HUDEP-2 (cell line): ENCODE data around the gene MSX2.
A peak's percentile ranks its signal among the peaks of the same experiment; 100 is the strongest.

ENCODE experiments used
- DNase-seq, 76 experiments: peaks; one replicate each; lab custom pipeline; 2025; ENCODE audit not compliant: unreplicated experiment in 76 of 76; lab: John Stamatoyannopoulos, UW

MSX2 gene

GRCh38 chr5:174724484-174725260 lies at the start of gene MSX2:
Gene MSX2, plus strand, starts transcription at chr5:174724582. Its CDS starts 78 bp downstream, at chr5:174724660.
- DNase-seq = peak in 1 of 76 experiments; percentile 2

DNA sequence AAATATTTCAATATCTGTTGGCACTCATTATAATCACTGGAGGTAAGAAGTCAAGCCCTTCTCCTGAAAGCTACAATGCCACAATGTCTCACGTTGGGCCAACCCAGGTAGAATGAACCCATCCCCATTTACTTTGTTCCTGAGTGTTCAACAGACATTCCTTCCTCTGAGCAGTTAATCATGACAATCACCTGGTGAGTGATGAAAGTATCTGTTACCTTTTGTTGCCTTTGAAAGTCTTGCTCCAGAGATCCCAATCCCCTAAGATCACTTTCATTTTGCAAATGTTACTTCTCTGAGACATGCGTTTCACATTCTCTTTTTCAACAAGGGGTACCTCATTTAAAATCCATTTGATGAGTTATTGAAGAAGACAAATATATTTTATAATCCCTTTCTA lies 49.3 kb upstream of the MSX2 start:
- no peak for DNase-seq

- no peak for DNase-seq
Measured at GRCh38 chr5:174675916-174676315, 48.5 kb upstream of the MSX2 start.

- DNase-seq = no peak
Measured at GRCh38 chr5:174678107-174678506, 46.3 kb upstream of the MSX2 start.

- no peak for DNase-seq
Measured at GRCh38 chr5:174680901-174681565, 43.3 kb upstream of the MSX2 start.

GRCh38 chr5:174687503-174687902 lies 36.9 kb upstream of the MSX2 start:
- DNase-seq = no peak

DNA sequence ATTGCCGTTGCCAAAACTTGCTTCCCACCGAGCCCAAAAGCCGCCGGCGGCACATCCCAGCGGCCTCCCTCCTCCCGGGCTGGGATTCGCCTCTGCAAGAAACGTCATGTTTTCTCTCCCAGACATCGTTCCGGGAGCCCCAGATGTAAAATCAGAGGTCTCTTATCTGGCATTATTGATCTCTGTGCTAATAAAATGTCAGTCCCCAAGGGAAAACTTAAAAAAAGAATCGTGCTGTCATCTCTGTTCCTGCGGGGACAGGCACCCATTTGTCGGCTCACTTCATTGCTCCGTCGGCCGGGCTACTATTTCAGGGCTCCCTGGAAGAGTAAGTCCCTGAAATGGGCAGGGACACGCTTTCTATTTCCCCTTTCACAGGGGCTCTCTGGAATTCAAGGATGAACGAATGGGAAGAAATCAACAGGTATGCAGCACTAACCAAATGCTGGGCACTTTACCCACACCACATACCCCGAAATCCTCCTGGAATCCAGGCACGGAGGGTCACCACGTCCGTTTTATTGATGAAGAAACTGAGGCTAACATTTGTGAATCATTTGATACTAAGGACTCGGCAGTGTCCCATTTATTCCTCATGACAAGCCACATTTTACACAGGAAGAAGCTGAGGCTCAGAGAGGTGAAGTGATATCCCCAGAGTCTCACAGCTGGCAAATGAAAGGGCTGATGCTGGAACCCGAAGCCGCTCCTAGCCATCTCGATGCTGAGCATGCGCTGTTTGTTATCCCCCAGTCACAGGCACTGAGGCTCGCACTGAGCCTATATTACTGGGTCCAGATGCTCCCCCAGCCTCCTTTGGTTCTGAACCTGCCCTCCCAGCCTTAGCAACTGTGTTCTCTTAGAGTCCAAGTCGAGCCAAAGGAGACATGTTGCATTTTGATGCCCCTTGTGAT lies 35.7 kb upstream of the MSX2 start:
- no peak for DNase-seq

DNA sequence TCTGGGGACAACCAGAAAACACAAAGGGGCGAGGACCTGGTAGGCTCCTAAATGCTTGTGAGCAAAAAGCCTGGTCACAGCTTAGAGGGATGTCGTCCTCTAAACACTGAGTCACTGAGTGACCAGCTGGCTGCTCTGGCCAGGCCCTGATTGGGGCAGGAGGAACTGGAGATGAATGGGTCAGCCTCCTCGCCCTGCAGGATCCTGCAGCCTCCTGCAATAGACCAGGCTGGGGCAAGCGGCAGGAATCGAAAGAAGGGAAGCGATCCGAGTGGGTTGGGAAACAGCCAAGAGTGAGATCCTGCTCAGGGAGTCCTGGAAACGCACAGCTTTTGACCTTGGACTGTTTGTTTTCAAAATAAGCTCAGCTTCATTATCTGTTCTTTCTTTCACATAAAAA lies 34.1 kb upstream of the MSX2 start:
- DNase-seq = no peak

DNA sequence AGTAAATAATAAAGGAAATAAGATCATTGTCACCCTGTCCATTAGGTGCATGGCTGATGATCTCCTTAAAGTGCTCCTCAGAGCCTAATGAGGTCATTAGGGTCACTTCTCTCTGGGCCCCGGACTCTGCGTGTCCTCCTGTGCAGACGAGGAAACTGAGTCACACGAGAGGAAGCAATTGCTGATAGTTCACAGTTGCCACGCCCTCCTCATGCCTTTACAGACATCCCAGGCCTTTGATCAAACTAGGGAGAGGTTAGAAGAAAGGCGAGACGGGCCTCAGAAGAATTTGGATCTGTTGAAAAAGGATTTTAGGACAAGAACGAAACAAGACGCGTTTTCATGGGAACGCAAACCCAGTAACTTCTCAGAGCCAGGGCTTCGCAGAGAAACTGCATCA lies 32.0 kb upstream of the MSX2 start:
- DNase-seq = no peak

- DNase-seq = no peak
Measured at GRCh38 chr5:174692982-174693422, 31.4 kb upstream of the MSX2 start.

DNA sequence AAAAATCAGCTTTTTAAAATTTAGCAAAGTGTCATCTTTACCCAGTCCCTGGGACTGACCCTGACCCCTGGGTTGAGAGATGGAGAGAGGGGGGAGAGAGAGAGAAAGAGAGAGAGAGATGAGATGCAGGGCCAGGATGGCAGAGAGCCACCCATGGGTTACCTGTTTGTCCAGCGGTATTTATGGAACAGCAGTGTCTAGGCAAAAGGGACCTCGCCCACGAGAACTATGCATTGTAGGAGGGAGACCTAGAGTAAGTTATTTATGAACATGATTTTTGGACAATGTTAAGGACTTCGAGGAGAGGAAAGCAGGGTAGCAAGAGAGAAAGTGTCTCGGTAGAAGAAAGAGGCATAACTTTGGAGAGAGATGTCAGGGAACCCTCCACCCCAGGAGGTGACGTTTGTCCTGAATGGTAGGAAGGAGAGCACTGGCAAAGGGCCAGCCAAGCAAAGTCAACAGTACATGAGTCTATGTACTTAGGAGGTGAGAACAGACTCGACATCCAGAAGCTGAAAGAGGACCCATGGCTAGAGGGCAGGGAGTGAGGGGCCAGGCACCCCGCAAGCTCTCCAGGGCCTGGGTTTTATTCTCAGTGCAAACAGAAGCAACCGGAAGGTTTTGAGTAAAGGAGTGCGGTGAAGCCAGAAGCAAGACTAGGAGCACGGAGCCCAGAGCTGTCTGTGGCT lies 30.5 kb upstream of the MSX2 start:
- no peak for DNase-seq

DNA sequence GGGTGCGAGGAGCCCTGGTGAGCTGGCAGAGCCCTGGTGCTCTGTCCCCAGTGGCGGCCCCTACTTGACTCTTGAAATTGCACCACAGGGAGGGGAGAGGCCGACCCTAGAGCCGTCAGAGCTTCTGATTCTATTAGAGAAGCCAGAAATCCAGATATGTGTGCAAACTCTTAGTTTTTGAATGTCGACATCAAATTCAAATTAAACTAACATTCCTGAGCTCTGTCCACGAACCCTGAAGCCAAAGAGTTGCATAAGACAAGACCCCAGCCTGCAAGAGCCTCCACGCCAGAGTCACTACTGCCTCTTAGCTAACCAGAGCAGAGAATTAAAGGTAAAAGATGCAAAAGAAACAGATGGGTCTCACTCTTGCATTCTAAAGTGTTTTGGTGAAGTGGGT lies 29.8 kb upstream of the MSX2 start:
- no peak for DNase-seq

- peak in 2 of 76 experiments; percentile 2 to 4 for DNase-seq
Measured at GRCh38 chr5:174698156-174698555, 26.2 kb upstream of the MSX2 start.

DNA sequence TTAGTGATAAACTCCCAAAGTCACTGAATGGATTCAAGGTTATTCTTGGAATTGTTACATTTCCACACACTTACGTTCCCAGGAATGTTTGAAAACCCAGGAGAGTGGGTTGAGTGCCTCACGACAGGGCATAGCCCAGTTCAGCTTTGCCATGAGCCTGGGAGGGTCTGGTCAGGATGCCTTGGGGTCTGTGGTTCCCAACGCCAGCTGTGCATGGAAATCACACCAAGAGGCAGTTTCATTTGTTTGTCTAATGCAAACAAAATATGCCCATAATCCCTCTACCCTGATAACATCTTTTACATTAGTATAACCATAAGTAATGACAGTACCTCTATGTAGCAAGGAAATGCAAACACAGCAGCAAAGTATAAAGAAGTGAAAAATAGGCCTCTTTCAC lies 25.3 kb upstream of the MSX2 start:
- DNase-seq = no peak

GRCh38 chr5:174706997-174707572 lies 17.3 kb upstream of the MSX2 start:
- no peak for DNase-seq

- no peak for DNase-seq
Measured at GRCh38 chr5:174707671-174708070, 16.7 kb upstream of the MSX2 start.

- no peak for DNase-seq
Measured at GRCh38 chr5:174708476-174709207, 15.7 kb upstream of the MSX2 start.

DNA sequence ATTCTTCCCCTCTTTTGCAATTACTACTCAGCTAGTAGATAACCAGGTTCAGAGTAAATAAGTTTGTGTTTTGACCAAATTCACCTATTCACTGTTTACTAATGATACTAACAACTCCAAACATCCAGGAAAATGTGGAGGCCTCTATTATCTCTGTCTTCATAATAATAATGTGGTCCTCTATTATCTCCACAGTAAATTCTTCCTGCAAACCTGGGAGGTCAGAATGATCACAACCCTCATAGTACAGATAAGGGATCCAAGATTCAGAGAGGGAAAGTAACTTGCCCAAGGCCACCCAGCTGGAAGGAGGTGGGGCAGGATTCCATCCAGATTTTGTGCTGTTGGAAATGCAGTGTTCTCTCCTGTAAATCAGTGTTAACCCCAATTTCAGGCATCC lies 9.6 kb upstream of the MSX2 start:
- DNase-seq = no peak

DNA sequence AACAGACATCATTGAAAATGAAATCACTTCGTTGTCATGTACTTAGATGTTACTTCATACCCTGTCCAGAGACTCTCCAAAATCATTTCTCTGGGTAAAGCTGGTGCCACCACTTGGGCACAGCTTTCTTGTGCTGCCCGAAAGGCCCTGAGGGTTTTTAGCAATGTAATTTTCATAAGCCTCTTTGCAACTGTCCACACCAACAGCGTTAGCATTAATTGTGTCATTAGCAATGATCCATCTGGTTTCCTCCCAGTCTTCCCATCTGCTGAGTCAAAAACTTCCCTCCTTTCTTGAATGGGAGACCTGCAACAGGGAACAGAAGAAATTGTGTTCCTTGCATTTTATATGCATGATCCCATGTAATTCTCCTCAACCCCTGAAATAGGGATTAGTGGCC lies 8.6 kb upstream of the MSX2 start:
- no peak for DNase-seq
